ENCODE data around the gene SECISBP2L.

DNA sequence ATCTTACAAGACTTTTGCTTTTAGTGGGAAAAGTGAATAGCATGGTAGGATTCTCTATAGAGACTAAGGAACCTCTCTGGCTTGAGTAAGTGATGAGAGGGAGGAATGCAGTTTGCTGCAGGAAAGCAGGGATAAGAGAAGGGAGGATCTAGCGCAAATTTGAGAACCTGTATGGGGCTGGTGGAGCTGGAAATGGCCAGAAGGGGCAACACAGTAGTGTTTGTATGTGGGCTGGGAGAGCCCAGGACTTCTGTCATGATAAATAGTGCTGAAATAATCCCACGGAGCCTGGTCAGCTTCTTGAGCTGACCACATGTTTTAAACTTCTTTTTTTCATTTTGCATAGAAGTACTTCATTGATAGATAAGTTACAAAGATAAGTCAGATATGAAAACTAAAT is 71.4 kb downstream of the SECISBP2L start:
- no peak for TF ChIP-seq TAF1 (IDR thresholded peaks at IDR 0.05; ENCODE audit: low read depth)
- no peak for TF ChIP-seq YY1 (IDR thresholded peaks at IDR 0.05; ENCODE audit: low read depth)
- TF ChIP-seq NFIC (IDR thresholded peaks at IDR 0.05): no peak
- TF ChIP-seq, protein P1, sequence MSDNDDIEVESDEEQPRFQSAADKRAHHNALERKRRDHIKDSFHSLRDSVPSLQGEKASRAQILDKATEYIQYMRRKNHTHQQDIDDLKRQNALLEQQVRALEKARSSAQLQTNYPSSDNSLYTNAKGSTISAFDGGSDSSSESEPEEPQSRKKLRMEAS (IDR thresholded peaks at IDR 0.05): no peak
